Mesenchymal stem cell (in vitro differentiated cells and primary cell): ENCODE measurements around the gene PTPA.

Experiments
- DNase-seq: peaks from one replicate; pipeline ENCODE4 v3.0.0-alpha.2; 2013
- H2AFZ ChIP-seq: one replicate; pipeline ENCODE4 v1.6.1; 2013; ENCODE audit warnings: low read depth, mild to moderate bottlenecking, control low read depth, inconsistent platforms, low read length, moderate library complexity
- H2AK5ac ChIP-seq: 2 replicates; pipeline ENCODE4 v1.6.1; 2013; ENCODE audit warnings: low read length, moderate library complexity, mild to moderate bottlenecking, inconsistent platforms; ENCODE audit not compliant: severe bottlenecking
- H2BK120ac ChIP-seq: one replicate; pipeline ENCODE4 v1.6.1; 2013; ENCODE audit warnings: low read depth, mild to moderate bottlenecking, inconsistent platforms, low read length, moderate library complexity
- H2BK12ac ChIP-seq, 2 experiments: one replicate each; pipeline ENCODE4 v1.6.1; 2013; ENCODE audit warnings: inconsistent platforms in 2 of 2, low read length in 2 of 2, mild to moderate bottlenecking in 2 of 2, moderate library complexity in 2 of 2, control low read depth in 1 of 2
- H2BK15ac ChIP-seq: one replicate; pipeline ENCODE4 v1.6.1; 2013; ENCODE audit warnings: mild to moderate bottlenecking, low read depth, inconsistent platforms; ENCODE audit not compliant: poor library complexity, severe bottlenecking
- H2BK5ac ChIP-seq: 2 replicates; pipeline ENCODE4 v1.6.1; 2013; ENCODE audit warnings: low read depth, mild to moderate bottlenecking, low read length, control low read depth, inconsistent platforms; ENCODE audit not compliant: poor library complexity, severe bottlenecking
- H3K14ac ChIP-seq, 2 experiments: one replicate each; pipeline ENCODE4 v1.6.1; 2013; ENCODE audit warnings: inconsistent platforms in 2 of 2, low read length in 2 of 2, control low read depth in 1 of 2, mild to moderate bottlenecking in 1 of 2, moderate library complexity in 1 of 2
- H3K18ac ChIP-seq, 2 experiments: one replicate each; pipeline ENCODE4 v1.6.1; 2013; ENCODE audit warnings: inconsistent platforms in 2 of 2, low read length in 2 of 2, control low read depth in 1 of 2, low read depth in 1 of 2, mild to moderate bottlenecking in 1 of 2
- H3K23ac ChIP-seq, 2 experiments: one replicate each; pipeline ENCODE4 v1.6.1; 2013; ENCODE audit warnings: inconsistent platforms in 2 of 2, low read length in 2 of 2, mild to moderate bottlenecking in 2 of 2, moderate library complexity in 2 of 2, control low read depth in 1 of 2
- H3K27ac ChIP-seq: 2 replicates; pipeline ENCODE4 v1.5.1; 2013; ENCODE audit warnings: mild to moderate bottlenecking, moderate library complexity, low read length, control low read depth, inconsistent platforms; ENCODE audit not compliant: poor library complexity, severe bottlenecking
- H3K27me3 ChIP-seq, 2 experiments: 2 replicates each; pipeline versions ENCODE4 v1.6.1 to v1.7.0; 2013; ENCODE audit warnings: low read length in 2 of 2, mild to moderate bottlenecking in 2 of 2, moderate library complexity in 2 of 2, control low read depth in 1 of 2, inconsistent platforms in 1 of 2; ENCODE audit not compliant: control insufficient read depth in 1 of 2, insufficient read depth in 1 of 2
- H3K36me3 ChIP-seq, 2 experiments: 2 replicates each; pipeline versions ENCODE4 v1.6.1 to v1.7.0; 2013; ENCODE audit warnings: low read length in 2 of 2, control low read depth in 1 of 2, inconsistent platforms in 1 of 2, low read depth in 1 of 2, mild to moderate bottlenecking in 1 of 2; ENCODE audit not compliant: insufficient read depth in 2 of 2, control insufficient read depth in 1 of 2
- H3K4ac ChIP-seq, 2 experiments: one replicate each; pipeline ENCODE4 v1.6.1; 2013; ENCODE audit warnings: inconsistent platforms in 2 of 2, low read length in 2 of 2, mild to moderate bottlenecking in 2 of 2, moderate library complexity in 2 of 2, control low read depth in 1 of 2, low read depth in 1 of 2
- H3K4me1 ChIP-seq: 2 replicates; pipeline ENCODE4 v1.6.1; 2013; ENCODE audit warnings: low read depth, low read length, control low read depth; ENCODE audit not compliant: control insufficient read depth, insufficient read depth
- H3K4me2 ChIP-seq: 2 replicates; pipeline ENCODE4 v1.6.1; 2013; ENCODE audit warnings: low read length, mild to moderate bottlenecking, inconsistent platforms; ENCODE audit not compliant: poor library complexity, severe bottlenecking
- H3K4me3 ChIP-seq, 2 experiments: 2 replicates each; pipeline versions ENCODE4 v1.5.1 to v1.7.0; 2013; ENCODE audit warnings: low read length in 2 of 2, mild to moderate bottlenecking in 2 of 2, control low read depth in 1 of 2, low read depth in 1 of 2; ENCODE audit not compliant: insufficient read depth in 1 of 2
- H3K79me1 ChIP-seq: replicated peaks from 2 replicates; pipeline ENCODE4 v1.6.1; 2013; ENCODE audit warnings: mild to moderate bottlenecking, control low read depth, low read length, inconsistent platforms; ENCODE audit not compliant: poor library complexity, severe bottlenecking
- H3K9ac ChIP-seq: 2 replicates; pipeline ENCODE4 v1.7.0; 2013; ENCODE audit warnings: mild to moderate bottlenecking, low read length, moderate library complexity
- H3K9me3 ChIP-seq: 2 replicates; pipeline ENCODE4 v1.7.0; 2013; ENCODE audit warnings: mild to moderate bottlenecking, low read length; ENCODE audit not compliant: control insufficient read depth
- H4K8ac ChIP-seq: one replicate; pipeline ENCODE4 v1.6.1; 2013; ENCODE audit warnings: inconsistent platforms, mild to moderate bottlenecking, low read length, moderate library complexity
- H4K91ac ChIP-seq: one replicate; pipeline ENCODE4 v1.6.1; 2013; ENCODE audit warnings: mild to moderate bottlenecking, low read length, inconsistent platforms
- WGBS: methylation state at CpG from one replicate; pipeline ENCODE4 v1.1.7; 2013; ENCODE audit warnings: mixed read lengths; 5-methylcytosine and 5-hydroxymethylcytosine counted together

Gene PTPA

DNA sequence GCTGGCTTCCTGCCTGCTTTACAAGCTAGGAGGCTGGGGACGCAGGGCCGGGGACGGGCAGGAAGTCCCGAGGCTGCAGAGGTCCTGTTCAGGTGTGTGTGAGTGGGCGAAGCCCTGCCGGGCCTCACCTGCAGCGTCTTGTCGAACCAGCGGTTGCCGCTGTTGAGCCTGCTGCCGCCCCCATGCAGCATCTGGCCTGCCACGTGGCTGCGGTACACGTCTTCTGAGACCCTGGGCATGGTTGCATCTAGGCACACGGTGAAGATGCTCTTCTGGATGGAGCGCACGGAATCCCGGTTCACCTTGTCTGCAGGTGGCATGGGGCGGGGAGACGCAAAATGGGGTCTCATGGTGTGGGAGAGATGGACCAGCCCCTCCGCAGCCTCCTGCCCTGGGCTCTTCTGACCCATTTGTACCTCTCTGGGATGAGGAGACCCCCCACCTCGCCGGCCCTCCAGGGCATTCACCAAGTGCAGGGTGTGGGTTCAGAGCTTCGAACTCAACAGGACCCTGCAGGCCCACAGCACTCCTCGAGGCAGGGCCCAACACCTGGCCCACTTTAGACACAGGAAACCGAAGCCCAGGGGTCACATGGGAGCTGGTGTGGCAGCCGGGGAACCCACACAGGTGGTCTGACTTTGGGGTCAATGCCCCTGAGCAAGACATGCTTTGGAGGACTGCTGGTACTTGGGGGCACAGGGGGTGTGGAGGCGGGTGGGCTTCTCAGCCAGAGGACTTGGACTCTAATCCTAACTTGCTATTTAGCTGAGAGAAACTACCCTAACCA lies 10.6 kb upstream of the PTPA start:
- H3K4me2 ChIP-seq: no peak overlapping the region

DNA sequence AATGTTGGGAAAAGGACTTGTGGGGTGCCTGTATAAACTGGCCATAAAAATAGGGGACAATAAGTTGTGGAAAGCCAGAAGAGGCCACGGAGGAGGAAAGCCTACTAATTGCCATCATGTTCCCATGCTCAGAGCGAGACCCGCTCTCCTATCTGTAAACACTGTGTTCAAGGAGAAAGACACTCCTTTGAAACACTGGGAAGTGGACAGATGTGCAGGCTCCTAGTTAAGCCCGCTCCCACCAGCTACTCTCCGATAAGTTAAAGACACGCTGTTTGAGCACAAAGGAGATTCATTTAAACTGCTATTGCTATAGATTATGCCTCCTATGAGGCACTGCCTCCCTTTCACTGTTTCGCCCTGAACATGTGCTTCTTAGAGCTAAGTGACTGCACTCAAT lies 9.9 kb upstream of the PTPA start:
- 96% methylated on average over 7 of the region's 7 CpGs for WGBS
- Histone ChIP-seq H3K4ac (no peak overlapping the region), H3K79me1 (peaks cover 4% of the 10 kb centered on the region), H3K27me3 (no peaks in the 10 kb centered on the region), H2BK120ac (no peak overlapping the region), H2AFZ (no peak overlapping the region), H3K27ac (no peak overlapping the region), H2BK15ac (no peak overlapping the region), H2AK5ac (no peak overlapping the region), H2BK12ac (no peak overlapping the region), H4K91ac (no peak overlapping the region), H2BK5ac (no peak overlapping the region), H3K23ac (no peak overlapping the region), H3K4me2 (no peak overlapping the region), H3K9me3 (no peaks in the 10 kb centered on the region), H3K36me3 (peaks cover 45 to 65% of the 10 kb centered on the region in 2 experiments), H3K4me1 (peaks cover 4% of the 10 kb centered on the region), H4K8ac (no peak overlapping the region), H3K9ac (no peak overlapping the region), H3K14ac (no peak overlapping the region), H3K4me3 (no peak overlapping the region), H3K18ac (no peak overlapping the region)
- DNase-seq: no peak

More for the DNA sequence above, 10.6 kb upstream of the PTPA start:
- no peaks in the 10 kb centered on the region for H3K27me3 ChIP-seq
- H3K18ac ChIP-seq: no peak overlapping the region
- H3K79me1 ChIP-seq: no peaks in the 10 kb centered on the region
- H3K14ac ChIP-seq: no peak overlapping the region
- H4K91ac ChIP-seq: peak overlapping the region; percentile 71
- H3K9ac ChIP-seq: no peak overlapping the region
- H2AFZ ChIP-seq: no peak overlapping the region
- H3K36me3 ChIP-seq: peaks cover 45 to 65% of the 10 kb centered on the region in 2 experiments
- H3K9me3 ChIP-seq: no peaks in the 10 kb centered on the region
- H4K8ac ChIP-seq: peak overlapping the region; percentile 3
- H3K23ac ChIP-seq: no peak overlapping the region
- H2BK15ac ChIP-seq: no peak overlapping the region
- WGBS: 60% methylated on average over 27 of the region's 28 CpGs
- DNase-seq: no peak
- H3K4me1 ChIP-seq: peaks cover 8% of the 10 kb centered on the region
- H3K27ac ChIP-seq: no peak overlapping the region
- no peak overlapping the region for H2AK5ac ChIP-seq
- no peak overlapping the region for H3K4ac ChIP-seq
- H2BK120ac ChIP-seq: no peak overlapping the region
- H2BK12ac ChIP-seq: no peak overlapping the region
- no peak overlapping the region for H2BK5ac ChIP-seq
- no peak overlapping the region for H3K4me3 ChIP-seq

DNA sequence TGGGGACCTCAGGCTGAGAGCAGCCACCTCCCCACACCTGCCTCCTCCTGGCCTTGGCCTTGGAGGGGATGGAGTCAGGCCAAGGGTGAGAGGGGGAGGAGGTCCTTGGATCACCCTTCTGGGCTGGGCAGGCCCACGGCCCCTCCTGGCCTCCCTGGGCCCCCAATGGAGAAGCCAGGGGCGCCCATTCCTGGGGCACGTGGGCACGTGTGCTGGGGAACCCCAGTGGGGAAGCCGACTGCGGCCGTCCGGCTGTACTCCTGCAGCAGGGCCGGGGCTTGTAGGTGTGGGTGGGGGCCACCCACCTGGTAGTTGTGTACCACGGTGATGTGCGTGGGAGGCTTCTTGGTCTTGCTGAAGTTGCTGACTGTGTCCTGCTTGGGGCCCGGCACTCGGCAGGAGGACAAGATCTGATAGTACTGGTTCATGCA lies 9.1 kb upstream of the PTPA start:
- H4K8ac ChIP-seq: no peak overlapping the region
- no peak overlapping the region for H2BK12ac ChIP-seq
- H2BK5ac ChIP-seq: no peak overlapping the region
- no peak overlapping the region for H3K18ac ChIP-seq
- H3K4me3 ChIP-seq: no peak overlapping the region
- H3K27me3 ChIP-seq: no peaks in the 10 kb centered on the region
- DNase-seq: no peak
- H3K27ac ChIP-seq: no peak overlapping the region
- H3K9ac ChIP-seq: no peak overlapping the region
- no peak overlapping the region for H3K14ac ChIP-seq
- H4K91ac ChIP-seq: no peak overlapping the region
- H2AK5ac ChIP-seq: no peak overlapping the region
- no peak overlapping the region for H3K4ac ChIP-seq
- H3K9me3 ChIP-seq: no peaks in the 10 kb centered on the region
- no peak overlapping the region for H3K4me2 ChIP-seq
- no peak overlapping the region for H2BK15ac ChIP-seq
- no peak overlapping the region for H3K23ac ChIP-seq
- no peak overlapping the region for H2BK120ac ChIP-seq
- 94% methylated on average over 13 of the region's 13 CpGs for WGBS
- no peak overlapping the region for H2AFZ ChIP-seq
- peaks cover 46 to 67% of the 10 kb centered on the region in 2 experiments for H3K36me3 ChIP-seq
- peaks cover 4% of the 10 kb centered on the region for H3K4me1 ChIP-seq
- peaks cover 10% of the 10 kb centered on the region for H3K79me1 ChIP-seq

DNA sequence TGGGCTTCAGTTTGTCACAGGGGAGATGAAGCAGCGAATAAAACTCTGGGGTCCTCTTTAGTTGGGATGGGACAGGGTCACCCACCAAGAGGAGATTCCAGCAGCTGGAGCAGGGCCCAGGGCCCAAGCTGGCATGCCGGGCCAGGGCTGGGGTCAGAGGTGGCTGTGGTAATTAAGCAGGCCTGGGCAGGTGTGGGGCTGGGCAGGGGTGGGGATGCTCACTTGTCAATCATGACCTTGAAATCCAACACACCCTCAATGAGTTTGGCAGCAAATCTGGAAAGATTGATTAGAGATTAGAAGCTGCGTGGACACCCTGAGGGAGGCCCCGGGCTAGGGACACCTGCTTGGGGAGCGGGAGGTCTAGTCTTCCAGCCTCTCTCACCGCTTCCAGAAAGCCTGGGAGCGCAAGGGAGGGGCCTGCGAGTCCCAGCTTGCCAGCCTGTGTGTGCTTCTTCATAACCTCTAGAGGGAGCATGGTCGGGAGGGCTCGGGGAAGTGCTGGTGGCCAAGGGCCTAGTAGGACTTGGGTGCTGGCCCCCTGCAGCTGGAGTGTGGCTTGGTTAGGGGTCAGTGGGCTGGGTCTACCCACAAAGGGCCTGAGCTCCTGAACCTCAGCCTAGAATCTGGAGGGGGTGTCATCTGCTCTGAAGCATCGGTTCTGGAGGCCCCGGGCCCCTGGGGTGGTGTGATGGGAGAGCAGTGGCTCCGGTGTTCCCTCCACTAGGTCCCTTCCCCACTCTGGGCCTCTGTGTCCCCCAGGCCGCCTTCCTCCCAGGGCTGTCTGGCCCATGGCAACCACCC lies 8.2 kb upstream of the PTPA start:
- H3K4me1 ChIP-seq: peaks cover 4% of the 10 kb centered on the region
- H2BK120ac ChIP-seq: no peak overlapping the region
- no peak overlapping the region for H3K18ac ChIP-seq
- H2BK12ac ChIP-seq: no peak overlapping the region
- H3K36me3 ChIP-seq: peaks cover 50 to 69% of the 10 kb centered on the region in 2 experiments
- H2BK15ac ChIP-seq: no peak overlapping the region
- 52% methylated on average over 13 of the region's 14 CpGs for WGBS
- H2AK5ac ChIP-seq: no peak overlapping the region
- no peak overlapping the region for H4K8ac ChIP-seq
- H3K14ac ChIP-seq: no peak overlapping the region
- no peak overlapping the region for H4K91ac ChIP-seq
- H2AFZ ChIP-seq: no peak overlapping the region
- H2BK5ac ChIP-seq: no peak overlapping the region
- H3K4me3 ChIP-seq: no peak overlapping the region
- no peaks in the 10 kb centered on the region for H3K9me3 ChIP-seq
- H3K4ac ChIP-seq: no peak overlapping the region
- H3K4me2 ChIP-seq: no peak overlapping the region
- H3K23ac ChIP-seq: no peak overlapping the region
- DNase-seq: peak; percentile 68
- H3K27me3 ChIP-seq: no peaks in the 10 kb centered on the region
- peaks cover 14% of the 10 kb centered on the region for H3K79me1 ChIP-seq
- no peak overlapping the region for H3K27ac ChIP-seq
- no peak overlapping the region for H3K9ac ChIP-seq
